HepG2 (cell line): ENCODE data around the gene CKLF. TPM values are rescaled to one million over a fixed set of nuclear protein-coding genes. Genes with fewer than 3 reads are reported as not detected.
A peak's percentile ranks its signal among the peaks of the same experiment; 100 is the strongest.

ENCODE experiments used
- ATAC-seq: fragments of 200-7000 bp; cut with Tn5 transposase; 3 replicates; pipeline ENCODE4 v1.9.1; 2020; ENCODE audit warnings: mild to moderate bottlenecking, moderate library complexity
- BruUV-seq: library from RNA; stranded (reverse); fragments of 400-500 nt; replicated peaks from 2 replicates; lab custom pipeline; 2021; lab: Mats Ljungman, UMichigan
- CTCF ChIA-PET: fragments of 300-600 bp; formaldehyde crosslinking; extraction: SDS; loops from one replicate; lab custom pipeline; 2021; ENCODE audit warnings: low total read pairs, inconsistent platforms, low intra/inter-chr PET ratio; lab: Yijun Ruan, JAX
- POLR2A ChIA-PET: fragments of 350-600 bp; sonication (Branson Sonifier 250); formaldehyde crosslinking; loops from one replicate; lab custom pipeline; 2020; ENCODE audit warnings: antibody characterized with exemption, inconsistent platforms; lab: Yijun Ruan, JAX
- DNase-seq: peaks from one replicate; pipeline ENCODE4 v3.0.0-alpha.2; 2015; ENCODE audit warnings: low spot score
- FAIRE-seq: peaks from 3 replicates; lab custom pipeline; 2011; peaks lifted over from hg19 to GRCh38; lab: Jason Lieb, UNC
- H2AFZ ChIP-seq: one replicate; pipeline ENCODE4 v1.6.1; 2011; ENCODE audit warnings: low read length, inconsistent platforms
- H3K27ac ChIP-seq: fragments of 300-600 bp; 3 replicates; pipeline ENCODE4 v1.8.0; 2011; ENCODE audit warnings: mixed run types, mild to moderate bottlenecking, mixed read lengths, low read length, inconsistent platforms; ENCODE audit not compliant: insufficient read depth; ENCODE audit errors: extremely low read length
- H3K27me3 ChIP-seq, 2 experiments: fragments of 200-600 bp in 1 of 2; 2 replicates in 1 of 2; 3 replicates in 1 of 2; pipeline versions ENCODE4 v1.6.0 to v1.8.0; 2011; ENCODE audit warnings: low read length in 2 of 2, mild to moderate bottlenecking in 2 of 2, moderate library complexity in 2 of 2, inconsistent platforms in 1 of 2; ENCODE audit not compliant: insufficient read depth in 2 of 2, control insufficient read depth in 1 of 2
- H3K36me3 ChIP-seq, 2 experiments: fragments of 200-600 bp in 1 of 2; replicated peaks in 1 of 2; 2 replicates in 1 of 2; 3 replicates in 1 of 2; pipeline versions ENCODE4 v1.5.1 to v1.8.0; 2011; ENCODE audit warnings: low read length in 2 of 2, inconsistent platforms in 1 of 2; ENCODE audit not compliant: insufficient read depth in 2 of 2, control insufficient read depth in 1 of 2
- H3K4me1 ChIP-seq: 2 replicates; pipeline ENCODE4 v1.5.1; 2012; ENCODE audit warnings: low read length, inconsistent platforms; ENCODE audit not compliant: insufficient read depth
- H3K4me2 ChIP-seq: 2 replicates; pipeline ENCODE4 v1.6.0; 2011; ENCODE audit warnings: low read depth, low read length, inconsistent platforms
- H3K4me3 ChIP-seq, 3 experiments: fragments of 200-600 bp in 1 of 3; sonication (generic), shearing (Covaris generic) in 1 of 3; replicated peaks in 1 of 3; 2 replicates each; pipeline ENCODE4 v1.5.1; 2011 to 2016; ENCODE audit warnings: low read length in 3 of 3, inconsistent platforms in 2 of 3, low read depth in 2 of 3, mild to moderate bottlenecking in 2 of 3, control low read depth in 1 of 3, mixed read lengths in 1 of 3; ENCODE audit not compliant: insufficient read depth in 1 of 3
- H3K79me2 ChIP-seq: one replicate; pipeline ENCODE4 v1.6.1; 2011; ENCODE audit warnings: low read length, inconsistent platforms; ENCODE audit not compliant: insufficient read depth
- H3K9ac ChIP-seq: 2 replicates; pipeline ENCODE4 v1.6.0; 2011; ENCODE audit warnings: mild to moderate bottlenecking, low read depth, low read length, inconsistent platforms; ENCODE audit not compliant: insufficient read depth
- H3K9me3 ChIP-seq: 2 replicates; pipeline ENCODE4 v1.5.1; 2012; ENCODE audit warnings: mild to moderate bottlenecking, low read length
- H4K20me1 ChIP-seq: 2 replicates; pipeline ENCODE4 v1.6.0; 2011; ENCODE audit warnings: inconsistent platforms, mild to moderate bottlenecking, low read length, moderate library complexity; ENCODE audit not compliant: insufficient read depth
- BCLAF1 ChIP-seq: fragments of 450-650 bp; IDR thresholded peaks from 2 replicates; pipeline ENCODE4 v1.6.1; 2017; ENCODE audit warnings: mild to moderate bottlenecking
- BRF2 ChIP-seq: sonication (generic); formaldehyde crosslinking; IDR thresholded peaks from 2 replicates; pipeline ENCODE4 v1.8.1; 2022; ENCODE audit warnings: mild to moderate bottlenecking, missing genetic modification reagents
- HNRNPL ChIP-seq: fragments of 200-400 bp; formaldehyde crosslinking; IDR thresholded peaks from 2 replicates; pipeline ENCODE4 v1.6.1; 2017; ENCODE audit warnings: mild to moderate bottlenecking, low read depth, low read length
- NFYC ChIP-seq: IDR thresholded peaks from 2 replicates; pipeline ENCODE4 v1.6.1; 2016; ENCODE audit warnings: missing genetic modification reagents, missing compliant biosample characterization
- PAWR ChIP-seq: sonication (generic); formaldehyde crosslinking; IDR thresholded peaks from 2 replicates; pipeline ENCODE4 v1.4.0; 2020; ENCODE audit warnings: missing genetic modification reagents, mild to moderate bottlenecking, borderline replicate concordance
- POLR2A ChIP-seq, 2 experiments: IDR thresholded peaks; 2 replicates each; pipeline ENCODE4 v1.6.1; 2011; ENCODE audit warnings: low read depth in 2 of 2, low read length in 2 of 2, mild to moderate bottlenecking in 1 of 2, moderate library complexity in 1 of 2; ENCODE audit not compliant: insufficient read depth in 1 of 2
- RBM22 ChIP-seq: fragments of 200-400 bp; formaldehyde crosslinking; optimal IDR thresholded peaks from 2 replicates; pipeline ENCODE3; 2017; ENCODE audit warnings: mild to moderate bottlenecking, low read length, moderate library complexity
- ZNF180 ChIP-seq: sonication (generic); formaldehyde crosslinking; IDR thresholded peaks from 2 replicates; pipeline ENCODE4 v1.4.0; 2020; ENCODE audit warnings: low read depth, missing genetic modification reagents, borderline replicate concordance
- ZNF33B ChIP-seq: sonication (generic); formaldehyde crosslinking; IDR thresholded peaks from 2 replicates; pipeline ENCODE4 v1.5.1; 2020; ENCODE audit warnings: mild to moderate bottlenecking, missing genetic modification reagents
- ZNF660 ChIP-seq: sonication (generic); formaldehyde crosslinking; IDR thresholded peaks from 2 replicates; pipeline ENCODE4 v1.5.1; 2020; ENCODE audit warnings: mild to moderate bottlenecking, low read depth, missing genetic modification reagents, borderline replicate concordance
- WGBS: methylation state at CpG from one replicate; pipeline ENCODE4 v1.1.6; 2017; ENCODE audit warnings: low lambda C conversion rate; 5-methylcytosine and 5-hydroxymethylcytosine counted together
- in situ Hi-C: cut with HindIII; loops from 2 replicates; pipeline ENCODE4 v1.10.0; 2017; ENCODE audit warnings: low pct_unique_long_range_greater_than_20kb; ENCODE audit not compliant: extremely low pct_ligation_motif_present
- intact Hi-C: fragments of 100-400 bp; cut with micrococcal nuclease; formaldehyde crosslinking; loops from one replicate; pipeline ENCODE4 v1.10.0; 2022; ENCODE audit not compliant: unreplicated experiment
- polyA plus RNA-seq, 8 experiments: library from polyadenylated mRNA; depleted of rRNA in 3 of 8; stranded (reverse) in 7 of 8; unstranded in 1 of 8; fragments of >200 nt; fragmentation: Illumina TruSeq in 4 of 8; extraction: Trizol in 4 of 8; gene quantifications; 2 replicates each; pipeline versions ENCODE4 v1.2.1 to v1.2.3, GENCODE V29; 2011 to 2016; ENCODE audit warnings: low read depth in 4 of 8, missing spikeins in 1 of 8, mixed read lengths in 1 of 8; ENCODE audit not compliant: insufficient read depth in 1 of 8
- total RNA-seq, 5 experiments: library from RNA; depleted of rRNA; stranded (reverse); fragments of >200 nt; fragmentation: Illumina TruSeq; extraction: Trizol; gene quantifications; 2 replicates each; pipeline ENCODE4 v1.2.3, GENCODE V29; 2016; ENCODE audit warnings: low read depth in 1 of 5

The CKLF gene
- total and polyA plus RNA-seq, 2 of the 13 experiments (the other 11 are each of a cell fraction or from before 2014, with no cell fraction given) = 120 to 167 TPM

GRCh38 chr16:66525396-66526180, 26.8 kb upstream of the CKLF start (continued):
- no peak for TF ChIP-seq BCLAF1

- no peak for DNase-seq
- Histone ChIP-seq H3K36me3 (peaks cover 20 to 42% of the 10 kb centered on the region in 2 experiments), H3K79me2 (no peaks in the 10 kb centered on the region), H3K4me1 (peaks cover 8% of the 10 kb centered on the region), H3K4me3 (no peak overlapping the region), H3K27ac (no peak overlapping the region), H3K27me3 (no peaks in the 10 kb centered on the region), H4K20me1 (no peaks in the 10 kb centered on the region), H3K9ac (no peak overlapping the region), H3K4me2 (no peak overlapping the region), H3K9me3 (no peaks in the 10 kb centered on the region), H2AFZ (no peak overlapping the region)
- ChIA-PET CTCF (no interaction called here), POLR2A (no interaction called here)
- no peak for ATAC-seq
- no peak for FAIRE-seq
- intact Hi-C loops (no loop called here), in situ Hi-C loops (no loop called here)
- peak; percentile 76; the same call in 1 of the 2 replicates for TF ChIP-seq ZNF180 (CRISPR knock-in tag)
- TF ChIP-seq ZNF660 (CRISPR knock-in tag) = no peak
- no peak for TF ChIP-seq POLR2A (IDR thresholded peaks at IDR 0.05; ENCODE audit: insufficient read depth in 1 of 2, low read depth in 2 of 2, low read length in 2 of 2)
- TF ChIP-seq PAWR (CRISPR knock-in tag) = no peak
- no peak for TF ChIP-seq RBM22
- no peak for TF ChIP-seq HNRNPL
- TF ChIP-seq BRF2 = no peak
- TF ChIP-seq ZNF33B (CRISPR knock-in tag) = no peak
- TF ChIP-seq NFYC (CRISPR knock-in tag) = peak; percentile 44; the same call in 1 of the 2 replicates
- BruUV-seq = no TSS peak
- WGBS = 95% methylated on average over 5 of the region's 5 CpGs
These were observed 24.1 kb upstream of the CKLF start for GRCh38 chr16:66528294-66528693.
